Renal cortical epithelial cell (primary cell): ENCODE results near the gene HECW1. TPM values are rescaled to one million over a fixed set of nuclear protein-coding genes. Genes with fewer than 3 reads are reported as not detected.

Experiments
- DNase-seq: peaks from one replicate; pipeline ENCODE4 v3.0.0-alpha.2; 2011; ENCODE audit warnings: low read depth
- total RNA-seq: library from RNA; depleted of rRNA; stranded (reverse); fragments of >200 nt; gene quantifications from 2 replicates; pipeline ENCODE4 v1.2.3, GENCODE V29; 2014

Gene HECW1
- total RNA-seq, 1 donor from 2014 or later: 3.1 TPM

DNA sequence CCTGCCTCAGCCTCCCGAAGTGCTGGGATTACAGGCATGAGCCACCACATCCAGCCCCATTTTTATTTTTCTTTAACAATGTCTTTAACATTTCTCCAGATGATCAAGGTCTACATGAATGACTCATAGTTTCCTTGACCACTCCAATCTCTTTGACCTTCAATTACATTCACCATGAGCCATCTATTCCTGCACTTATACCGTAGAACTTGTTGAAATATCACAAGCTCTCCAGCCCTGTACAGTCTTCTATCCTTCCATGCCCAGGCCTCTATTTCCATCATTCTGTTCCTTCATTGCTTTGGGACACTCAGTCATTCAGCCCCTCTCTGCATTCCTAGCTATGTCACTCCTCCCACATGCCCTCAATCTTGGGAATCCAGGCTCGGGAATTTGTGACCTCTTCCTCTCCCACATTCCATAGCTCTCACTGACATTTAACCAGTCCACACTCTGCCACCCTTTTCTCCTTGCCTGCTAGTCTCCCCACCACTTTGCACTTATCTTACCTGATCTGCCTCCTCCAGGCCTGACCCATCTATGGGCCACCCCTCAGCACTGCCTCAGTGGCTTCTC lies 318.7 kb downstream of the HECW1 start:
- peak; percentile 13 for DNase-seq

GRCh38 chr7:43433639-43434038 lies 321.2 kb downstream of the HECW1 start:
- no peak for DNase-seq

DNA sequence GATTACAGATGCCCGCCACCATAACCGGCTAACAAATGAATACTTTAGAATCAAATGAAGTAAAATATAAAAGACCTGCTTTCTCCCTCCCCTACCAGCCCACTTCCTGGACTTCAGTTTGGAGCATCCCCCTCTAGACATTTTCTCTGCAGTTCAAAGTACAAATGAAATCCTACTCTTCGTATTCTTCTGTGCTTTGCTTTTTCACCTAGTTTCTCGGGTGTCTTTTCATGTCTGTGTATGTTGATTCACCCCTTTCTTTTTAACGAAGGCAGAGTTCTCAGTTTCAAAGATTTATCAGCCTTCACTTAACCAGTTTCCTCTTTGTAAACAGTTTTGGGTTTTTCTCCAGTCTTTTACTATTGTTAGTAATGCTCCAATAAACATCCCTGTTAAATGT lies 324.6 kb downstream of the HECW1 start:
- no peak for DNase-seq

GRCh38 chr7:43438897-43439479 lies 326.5 kb downstream of the HECW1 start:
- DNase-seq: no peak

DNA sequence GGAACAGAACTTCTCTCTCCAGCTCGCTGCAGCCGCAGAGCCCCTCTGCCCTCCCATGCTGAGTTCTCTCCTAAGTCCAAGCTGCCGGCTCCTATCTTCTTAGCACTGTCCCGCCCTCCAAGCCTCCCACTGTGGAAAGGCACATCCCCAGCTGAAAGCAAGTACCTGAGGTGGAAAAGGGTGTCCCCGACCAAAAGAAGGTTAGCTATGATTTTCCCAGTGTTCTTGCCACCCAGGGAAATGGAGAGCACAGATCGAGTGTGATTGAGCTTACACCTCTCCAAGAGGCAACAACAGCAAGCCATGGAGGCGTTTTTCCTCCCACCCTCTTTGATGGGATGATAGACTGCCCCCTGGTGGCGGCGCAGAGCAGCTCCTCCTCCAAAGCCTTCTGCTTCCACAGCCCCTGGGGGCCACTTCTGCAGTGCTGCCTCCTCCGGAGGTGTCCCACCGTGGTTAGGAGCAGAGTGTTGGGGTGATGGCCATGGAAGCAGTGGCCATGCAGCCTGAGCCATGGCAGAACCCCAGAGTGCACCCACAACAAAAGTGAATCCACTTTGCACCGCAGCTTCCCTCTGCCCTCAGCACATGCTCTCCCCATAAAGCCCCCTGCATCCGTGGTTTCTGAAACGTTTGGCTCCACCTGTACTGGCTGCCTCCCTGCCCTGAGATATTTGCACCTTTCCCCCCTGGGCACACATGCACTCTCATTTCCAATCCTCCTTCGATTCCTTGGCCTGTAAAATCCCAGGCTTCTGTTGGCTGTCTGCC lies 327.4 kb downstream of the HECW1 start:
- DNase-seq: peak; percentile 41

GRCh38 chr7:43441231-43442130 lies 329.0 kb downstream of the HECW1 start:
- DNase-seq: no peak

DNA sequence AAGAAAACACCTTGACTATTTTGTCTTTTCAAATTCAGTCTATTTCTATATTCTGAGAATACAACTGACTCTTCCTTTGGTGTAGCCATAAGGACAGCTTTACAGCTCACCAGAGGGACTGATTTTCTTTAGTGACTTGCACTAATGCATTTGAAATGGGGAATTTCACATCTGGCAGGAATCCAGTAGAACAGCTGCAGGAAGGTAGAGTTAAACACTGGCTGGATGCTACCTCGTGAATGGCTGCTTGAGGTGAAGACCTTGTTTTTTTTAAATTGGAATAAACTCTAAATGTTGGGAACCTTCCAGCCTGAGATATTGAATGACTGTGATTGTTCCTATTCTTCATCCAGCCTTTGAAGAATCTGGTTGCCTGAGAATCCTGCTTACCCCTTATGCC lies 330.9 kb downstream of the HECW1 start:
- DNase-seq: no peak

GRCh38 chr7:43444711-43445578 lies 332.5 kb downstream of the HECW1 start:
- DNase-seq: no peak

- DNase-seq: no peak
Observed at GRCh38 chr7:43449577-43449976, 337.1 kb downstream of the HECW1 start.

DNA sequence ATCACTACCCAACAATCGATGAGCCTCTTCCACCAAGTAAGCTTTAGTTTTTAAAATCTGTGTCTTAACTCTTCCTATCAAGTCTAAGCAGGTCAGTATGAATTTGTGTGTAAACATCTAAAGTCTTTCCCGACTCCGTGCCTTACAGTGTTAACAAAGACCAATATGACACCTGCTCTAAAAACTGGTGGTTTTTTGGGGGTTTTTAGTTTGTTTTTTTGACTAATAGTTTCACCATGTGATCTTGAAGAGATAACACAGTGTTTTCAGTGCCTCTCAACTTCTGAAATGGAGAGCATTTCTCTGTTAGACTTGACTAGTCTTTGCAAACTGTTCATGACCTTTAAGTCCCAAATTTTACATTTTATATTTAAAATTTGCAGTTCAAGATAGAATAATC lies 338.4 kb downstream of the HECW1 start:
- no peak for DNase-seq

- peak; percentile 84 for DNase-seq
Observed at GRCh38 chr7:43454936-43455518, 342.6 kb downstream of the HECW1 start.

GRCh38 chr7:43456200-43456599 lies 343.8 kb downstream of the HECW1 start:
- no peak for DNase-seq

GRCh38 chr7:43458330-43459018 lies 346.0 kb downstream of the HECW1 start:
- DNase-seq: no peak

GRCh38 chr7:43459019-43459337 lies 346.5 kb downstream of the HECW1 start:
- no peak for DNase-seq

DNA sequence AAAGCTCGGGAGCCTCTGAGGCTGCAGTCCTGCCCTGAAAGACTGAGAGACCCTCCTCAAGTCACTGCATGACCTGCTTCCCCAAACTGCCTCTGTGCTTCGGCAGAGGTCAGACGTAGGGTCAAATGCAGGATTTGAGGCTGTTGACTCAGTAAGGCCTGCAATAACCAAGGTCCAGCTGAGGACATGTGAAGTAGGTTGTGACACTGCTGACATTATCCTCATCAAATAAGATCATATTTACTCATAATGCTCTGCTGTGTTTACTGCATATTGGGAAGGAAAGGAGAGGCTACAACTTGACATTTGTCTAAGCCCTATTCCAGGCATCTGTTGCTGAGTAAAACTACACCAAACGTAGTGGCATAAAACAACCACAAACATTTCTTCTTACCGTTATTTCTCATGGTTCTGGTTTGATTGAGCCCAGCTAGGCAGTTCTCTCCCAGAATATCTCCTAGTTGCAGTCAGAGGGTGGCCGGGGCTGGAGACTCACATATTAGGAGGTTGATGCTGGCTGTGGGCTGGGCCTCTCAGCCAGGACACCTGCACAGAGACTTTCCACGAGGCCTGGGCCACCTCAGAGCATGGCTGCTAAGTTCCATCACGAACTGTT lies 348.4 kb downstream of the HECW1 start:
- no peak for DNase-seq

DNA sequence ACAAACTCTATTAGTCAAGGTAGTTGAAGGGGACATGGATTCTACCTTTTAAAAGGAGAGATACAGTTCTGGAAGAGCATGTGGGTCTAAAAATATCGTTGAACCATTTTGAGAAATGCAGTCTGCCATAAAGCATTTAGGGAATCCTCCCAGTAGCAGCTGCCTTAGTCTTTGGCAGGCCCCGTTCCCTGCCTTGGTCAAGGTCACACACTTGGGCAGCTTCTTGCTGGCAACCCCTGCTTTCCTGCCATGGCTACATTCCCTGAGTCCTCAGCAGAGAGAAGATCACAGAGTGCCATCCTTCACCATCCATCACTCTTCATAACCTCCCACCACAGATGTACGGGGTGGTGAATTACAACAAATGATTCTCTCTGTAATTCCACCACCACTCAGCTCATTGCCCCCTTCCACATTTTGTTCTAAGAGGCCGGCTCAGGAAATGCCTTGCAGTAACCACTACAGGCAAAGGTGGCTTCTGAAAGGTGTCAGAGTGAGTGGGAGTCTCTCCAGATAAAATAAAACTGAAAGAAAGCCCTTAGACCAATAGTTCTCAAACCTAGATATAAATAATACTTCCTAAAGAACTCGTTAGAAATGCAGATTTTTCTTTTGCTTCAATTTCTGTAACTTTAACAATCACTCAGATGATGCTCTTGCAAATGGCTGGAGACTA lies 349.0 kb downstream of the HECW1 start:
- DNase-seq: no peak

- no peak for DNase-seq
Observed at GRCh38 chr7:43462836-43463235, 350.4 kb downstream of the HECW1 start.

GRCh38 chr7:43463401-43463980 lies 351.0 kb downstream of the HECW1 start:
- no peak for DNase-seq
